ENCODE results near the gene EPHA6.

Gene EPHA6

GRCh38 chr3:97636465-97636864, 822.1 kb downstream of the EPHA6 start:
- no peak for DNase-seq (ENCODE audit: low read depth in 2 of 2)

GRCh38 chr3:97646932-97647331, 832.5 kb downstream of the EPHA6 start:
- DNase-seq (ENCODE audit: low read depth in 2 of 2), result no peak

- no peak for DNase-seq (ENCODE audit: low read depth in 2 of 2)
Measured at GRCh38 chr3:97647441-97647982, 833.1 kb downstream of the EPHA6 start.

GRCh38 chr3:97655971-97656370, 841.6 kb downstream of the EPHA6 start:
- DNase-seq (ENCODE audit: low read depth in 2 of 2), result no peak

- DNase-seq (ENCODE audit: low read depth in 2 of 2), result no peak
Measured at GRCh38 chr3:97656638-97657037, 842.2 kb downstream of the EPHA6 start.

GRCh38 chr3:97658668-97659285, 844.4 kb downstream of the EPHA6 start:
- no peak for DNase-seq (ENCODE audit: low read depth in 2 of 2)

GRCh38 chr3:97662264-97662663, 847.9 kb downstream of the EPHA6 start:
- no peak for DNase-seq (ENCODE audit: low read depth in 2 of 2)

GRCh38 chr3:97662762-97663161, 848.4 kb downstream of the EPHA6 start:
- DNase-seq (ENCODE audit: low read depth in 2 of 2), result no peak

- no peak for DNase-seq (ENCODE audit: low read depth in 2 of 2)
Measured at GRCh38 chr3:97665896-97666295, 851.5 kb downstream of the EPHA6 start.

- no peak for DNase-seq (ENCODE audit: low read depth in 2 of 2)
Measured at GRCh38 chr3:97670952-97671351, 856.6 kb downstream of the EPHA6 start.

GRCh38 chr3:97673357-97673997, 859.1 kb downstream of the EPHA6 start:
- DNase-seq (ENCODE audit: low read depth in 2 of 2), result no peak

GRCh38 chr3:97674461-97674860, 860.1 kb downstream of the EPHA6 start:
- DNase-seq (ENCODE audit: low read depth in 2 of 2), result no peak

- DNase-seq (ENCODE audit: low read depth in 2 of 2), result no peak
Measured at GRCh38 chr3:97680210-97680609, 865.8 kb downstream of the EPHA6 start.

GRCh38 chr3:97680696-97681095, 866.3 kb downstream of the EPHA6 start:
- no peak for DNase-seq (ENCODE audit: low read depth in 2 of 2)

GRCh38 chr3:97684490-97684889, 870.1 kb downstream of the EPHA6 start:
- no peak for DNase-seq (ENCODE audit: low read depth in 2 of 2)

GRCh38 chr3:97686258-97686657, 871.9 kb downstream of the EPHA6 start:
- no peak for DNase-seq (ENCODE audit: low read depth in 2 of 2)

GRCh38 chr3:97687734-97688133, 873.3 kb downstream of the EPHA6 start:
- DNase-seq (ENCODE audit: low read depth in 2 of 2), result no peak

GRCh38 chr3:97689111-97689510, 874.7 kb downstream of the EPHA6 start:
- no peak for DNase-seq (ENCODE audit: low read depth in 2 of 2)

GRCh38 chr3:97689962-97690361, 875.6 kb downstream of the EPHA6 start:
- DNase-seq (ENCODE audit: low read depth in 2 of 2), result no peak

- no peak for DNase-seq (ENCODE audit: low read depth in 2 of 2)
Measured at GRCh38 chr3:97691354-97691753, 877.0 kb downstream of the EPHA6 start.

GRCh38 chr3:97692389-97692788, 878.0 kb downstream of the EPHA6 start:
- no peak for DNase-seq (ENCODE audit: low read depth in 2 of 2)

GRCh38 chr3:97692831-97693230, 878.4 kb downstream of the EPHA6 start:
- no peak for DNase-seq (ENCODE audit: low read depth in 2 of 2)

- DNase-seq (ENCODE audit: low read depth in 2 of 2), result no peak
Measured at GRCh38 chr3:97694876-97695275, 880.5 kb downstream of the EPHA6 start.

GRCh38 chr3:97698691-97699090, 884.3 kb downstream of the EPHA6 start:
- DNase-seq (ENCODE audit: low read depth in 2 of 2), result no peak
